Ovary (tissue), 9 donors: ENCODE results near the gene FRY. TPM values are rescaled to one million over a fixed set of nuclear protein-coding genes. Genes with fewer than 3 reads are reported as not detected.

ENCODE experiments used
- DNase-seq, 5 donors: peaks; one replicate each; pipeline ENCODE4 v3.0.0-alpha.2; 2019 to 2020
- H3K27ac ChIP-seq, 2 donors: fragments of 200-600 bp; one replicate each; pipeline versions ENCODE4 v1.5.1 to v1.8.0; 2019 to 2022
- H3K27me3 ChIP-seq: fragments of 200-600 bp; one replicate; pipeline ENCODE4 v1.8.0; 2022
- H3K36me3 ChIP-seq: fragments of 200-600 bp; sonication (generic); one replicate; pipeline ENCODE4 v1.5.1; 2019
- H3K4me1 ChIP-seq: one replicate; pipeline ENCODE4 v1.8.1; 2013; ENCODE audit warnings: mild to moderate bottlenecking, moderate library complexity; ENCODE audit not compliant: insufficient read depth
- H3K4me3 ChIP-seq: fragments of 200-600 bp; sonication (generic); one replicate; pipeline ENCODE4 v1.5.1; 2017
- H3K9me3 ChIP-seq, 2 donors: fragments of 200-600 bp in 1 of 2; sonication (generic) in 1 of 2; one replicate each; pipeline versions ENCODE4 v1.5.1 to v1.8.1; 2013 to 2019; ENCODE audit warnings: mild to moderate bottlenecking in 1 of 2, moderate library complexity in 1 of 2
- EP300 ChIP-seq: sonication (generic); formaldehyde crosslinking; IDR thresholded peaks from one replicate; pipeline ENCODE4 v1.6.1; 2017; ENCODE audit warnings: antibody characterized with exemption
- POLR2A ChIP-seq: fragments of 450-650 bp; IDR thresholded peaks from one replicate; pipeline ENCODE4 v1.6.1; 2017; ENCODE audit warnings: antibody characterized with exemption, mild to moderate bottlenecking, moderate library complexity
- WGBS, 3 donors: extraction: QIAGEN DNeasy Blood & Tissue Kit in 1 of 3; methylation state at CpG; one replicate each; pipeline versions ENCODE4 v1.1.5 to v1.1.7; 2013 to 2017; 5-methylcytosine and 5-hydroxymethylcytosine counted together
- intact Hi-C, 4 donors: fragments of 100-400 bp; cut with DNase I; formaldehyde crosslinking; loops; one replicate each; pipeline versions ENCODE4 v1.11.0 to v1.15.1; 2022 to 2023
- polyA plus RNA-seq, 2 donors: library from polyadenylated mRNA; stranded (reverse); fragments of 200-250 nt in 1 of 2; fragments of 350-450 nt in 1 of 2; fragmentation: Illumina TruSeq in 1 of 2; extraction: RNeasy Lipid Tissue Mini Kit (QIAGEN cat#74804) in 1 of 2; gene quantifications; one replicate each; pipeline ENCODE4 v1.2.3, GENCODE V29; 2013 to 2014
- total RNA-seq, 7 donors: library from RNA; depleted of rRNA in 2 of 7; stranded (reverse); fragments of >200 nt in 2 of 7; fragmentation: NEBNext Ultra II Directional in 3 of 7; extraction: Animal tissue kit (Norgen Biotek cat#: 25700) in 3 of 7; gene quantifications; one replicate each; pipeline versions ENCODE4 v1.1.0 to v1.2.4, GENCODE V29; 2016 to 2023
- TF ChIP-seq, protein P1 (sequence below), 3 donors: fragments of 450-650 bp in 2 of 3; fragments of 200-600 bp in 1 of 3; IDR thresholded peaks; one replicate each; pipeline versions ENCODE4 v1.5.1 to v1.8.0; 2016 to 2022; ENCODE audit warnings: antibody characterized with exemption in 3 of 3, mild to moderate bottlenecking in 1 of 3
- donor health status: DM: no; HTN: no; CAD: no; lungs with moderate emphysema.
- donor health status: DM: no; HTN: no; CAD: no.
- donor health status: Bipolar disorder and iron deficiency.
- donor health status: DM: yes; HTN: yes; CAD: no.
- donor health status: DM: no; HTN: no; CAD: no.
- donor health status: DM: yes; HTN: yes; CAD: no.

FRY gene
- total and polyA plus RNA-seq, 9 donors = 11.6 to 36.7 (median 19.4) TPM

- H3K36me3 ChIP-seq = no peaks in the 10 kb centered on the region
- H3K4me1 ChIP-seq = no peaks in the 10 kb centered on the region
- no peak overlapping the region for H3K4me3 ChIP-seq
- H3K27ac ChIP-seq = no peak overlapping the region
- 19 to 26% (median 20%) methylated on average over 5 of the region's 5 CpGs for WGBS, 3 donors
- DNase-seq = no peak
- TF ChIP-seq POLR2A (no peak), EP300 (no peak)
- TF ChIP-seq, protein P1, sequence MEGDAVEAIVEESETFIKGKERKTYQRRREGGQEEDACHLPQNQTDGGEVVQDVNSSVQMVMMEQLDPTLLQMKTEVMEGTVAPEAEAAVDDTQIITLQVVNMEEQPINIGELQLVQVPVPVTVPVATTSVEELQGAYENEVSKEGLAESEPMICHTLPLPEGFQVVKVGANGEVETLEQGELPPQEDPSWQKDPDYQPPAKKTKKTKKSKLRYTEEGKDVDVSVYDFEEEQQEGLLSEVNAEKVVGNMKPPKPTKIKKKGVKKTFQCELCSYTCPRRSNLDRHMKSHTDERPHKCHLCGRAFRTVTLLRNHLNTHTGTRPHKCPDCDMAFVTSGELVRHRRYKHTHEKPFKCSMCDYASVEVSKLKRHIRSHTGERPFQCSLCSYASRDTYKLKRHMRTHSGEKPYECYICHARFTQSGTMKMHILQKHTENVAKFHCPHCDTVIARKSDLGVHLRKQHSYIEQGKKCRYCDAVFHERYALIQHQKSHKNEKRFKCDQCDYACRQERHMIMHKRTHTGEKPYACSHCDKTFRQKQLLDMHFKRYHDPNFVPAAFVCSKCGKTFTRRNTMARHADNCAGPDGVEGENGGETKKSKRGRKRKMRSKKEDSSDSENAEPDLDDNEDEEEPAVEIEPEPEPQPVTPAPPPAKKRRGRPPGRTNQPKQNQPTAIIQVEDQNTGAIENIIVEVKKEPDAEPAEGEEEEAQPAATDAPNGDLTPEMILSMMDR (IDR thresholded peaks at IDR 0.05) = no peak
- H3K27me3 ChIP-seq = no peaks in the 10 kb centered on the region
- intact Hi-C loops = no loop called here
- no peaks in the 10 kb centered on the region for H3K9me3 ChIP-seq
Observed at GRCh38 chr13:32206097-32206740, 174.6 kb downstream of the FRY start.

- Histone ChIP-seq H3K4me3 (no peak overlapping the region), H3K27ac (no peak overlapping the region), H3K4me1 (no peaks in the 10 kb centered on the region), H3K36me3 (no peaks in the 10 kb centered on the region), H3K9me3 (no peaks in the 10 kb centered on the region), H3K27me3 (no peaks in the 10 kb centered on the region)
- TF ChIP-seq, protein P1 (IDR thresholded peaks at IDR 0.05) = no peak
- TF ChIP-seq EP300 = no peak
- TF ChIP-seq POLR2A = no peak
- intact Hi-C loops = no loop called here
- no peak for DNase-seq
- 49 to 78% (median 58%) methylated on average over 10 to 13 of the region's 13 CpGs for WGBS, 3 donors
Observed at GRCh38 chr13:32208860-32209259, 177.3 kb downstream of the FRY start.

DNA sequence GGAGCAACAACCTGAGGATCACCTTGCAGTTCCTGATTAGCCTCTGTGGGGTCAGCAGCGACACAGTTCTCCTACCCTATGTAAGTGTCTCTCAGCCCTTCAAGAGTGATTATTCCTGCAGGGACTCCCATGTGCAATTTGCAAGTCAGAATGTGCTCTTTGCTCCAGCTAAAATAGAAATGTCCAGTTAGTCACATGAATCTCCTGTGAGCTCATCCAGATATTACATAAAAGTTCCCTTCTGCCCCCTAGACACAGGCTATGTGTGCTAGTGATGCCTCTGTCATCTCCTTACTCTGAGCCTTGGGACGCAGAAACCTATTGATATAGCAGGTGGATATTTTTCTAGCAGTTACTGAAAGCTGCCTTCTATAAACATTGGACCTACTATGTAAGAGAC, 178.1 kb downstream of the FRY start:
- Histone ChIP-seq H3K27ac (no peak overlapping the region), H3K27me3 (no peaks in the 10 kb centered on the region), H3K9me3 (no peaks in the 10 kb centered on the region), H3K4me3 (no peak overlapping the region), H3K36me3 (no peaks in the 10 kb centered on the region), H3K4me1 (no peaks in the 10 kb centered on the region)
- DNase-seq = no peak
- TF ChIP-seq, protein P1 (IDR thresholded peaks at IDR 0.05) = no peak
- no peak for TF ChIP-seq EP300
- TF ChIP-seq POLR2A = no peak
- WGBS, 3 donors = 80 to 89% (median 89%) methylated on average over 2 of the region's 2 CpGs
- intact Hi-C loops = no loop called here

DNA sequence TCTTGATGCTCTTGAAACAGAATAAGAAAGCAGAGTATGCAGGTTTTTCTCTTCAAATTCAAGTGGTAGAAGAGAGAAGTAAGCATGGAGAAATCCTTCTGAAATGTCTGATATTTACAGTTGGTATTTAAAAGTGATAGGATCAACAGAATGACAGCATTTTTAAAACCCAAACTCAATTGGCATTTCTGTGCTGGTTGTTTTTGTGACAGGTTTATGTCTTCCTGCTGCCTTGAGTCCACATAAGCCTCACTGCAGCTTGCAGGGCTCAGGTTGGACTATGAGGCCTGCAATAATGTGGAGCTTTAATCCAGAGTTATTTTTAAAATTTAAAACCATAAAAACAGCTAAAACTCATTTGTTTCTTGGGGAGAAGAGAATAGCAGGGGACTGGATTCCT, 178.5 kb downstream of the FRY start:
- Histone ChIP-seq H3K9me3 (no peaks in the 10 kb centered on the region), H3K4me3 (no peak overlapping the region), H3K27ac (no peak overlapping the region), H3K27me3 (no peaks in the 10 kb centered on the region), H3K4me1 (no peaks in the 10 kb centered on the region), H3K36me3 (no peaks in the 10 kb centered on the region)
- intact Hi-C loops = no loop called here
- no peak for TF ChIP-seq POLR2A
- no peak for TF ChIP-seq EP300
- TF ChIP-seq, protein P1 (IDR thresholded peaks at IDR 0.05) = no peak
- no peak for DNase-seq
